ENCODE data around the gene GRK7.
"Not testable (repeated sequence)": the region's sequence is repeated elsewhere in the genome, so short reads cannot be mapped to it uniquely, and the experiment has no call there.

The GRK7 gene

GRCh38 chr3:141738022-141738890 is 25.0 kb upstream of the GRK7 start, which contains the start of gene RNF7:
Gene RNF7, plus strand, starts transcription at chr3:141738298. Its CDS starts 44 bp downstream, at chr3:141738342.
- peak within 1 kb of the TSS; percentile 98 for H3K4me3 Mint-ChIP-seq
- peaks cover 21% of the 10 kb centered on the region for H3K4me1 Mint-ChIP-seq (ENCODE audit: low read depth)
- peak; percentile 97 for DNase-seq (ENCODE audit: low spot score)
- H3K27ac Mint-ChIP-seq, result peak within 1 kb of the TSS; percentile 98
- no peaks in the 10 kb centered on the region for H3K27me3 Mint-ChIP-seq (ENCODE audit: low read depth)
- H3K36me3 Mint-ChIP-seq (ENCODE audit: low read depth), result peaks cover 14% of the 10 kb centered on the region
- no peaks in the 10 kb centered on the region for H3K9me3 Mint-ChIP-seq

GRCh38 chr3:141738891-141739363 is 24.3 kb upstream of the GRK7 start:
- peaks cover 14% of the 10 kb centered on the region for H3K36me3 Mint-ChIP-seq (ENCODE audit: low read depth)
- H3K9me3 Mint-ChIP-seq, result no peaks in the 10 kb centered on the region
- no peaks in the 10 kb centered on the region for H3K27me3 Mint-ChIP-seq (ENCODE audit: low read depth)
- H3K4me1 Mint-ChIP-seq (ENCODE audit: low read depth), result peaks cover 21% of the 10 kb centered on the region
- H3K27ac Mint-ChIP-seq, result peak overlapping the region; percentile 98
- H3K4me3 Mint-ChIP-seq, result peak overlapping the region; percentile 98
- DNase-seq (ENCODE audit: low spot score), result peak; percentile 28

- Mint-ChIP-seq H3K36me3 (ENCODE audit: low read depth) (peaks cover 22% of the 10 kb centered on the region), H3K9me3 (no peaks in the 10 kb centered on the region), H3K4me1 (ENCODE audit: low read depth) (peaks cover 25% of the 10 kb centered on the region), H3K27me3 (ENCODE audit: low read depth) (no peaks in the 10 kb centered on the region), H3K27ac (no peak overlapping the region), H3K4me3 (peak overlapping the region; percentile 98)
- DNase-seq (ENCODE audit: low spot score), result no peak
Measured at GRCh38 chr3:141739731-141740130, 23.5 kb upstream of the GRK7 start.

- Mint-ChIP-seq H3K9me3 (no peaks in the 10 kb centered on the region), H3K27ac (no peak overlapping the region), H3K36me3 (ENCODE audit: low read depth) (peaks cover 26% of the 10 kb centered on the region), H3K27me3 (ENCODE audit: low read depth) (no peaks in the 10 kb centered on the region), H3K4me1 (ENCODE audit: low read depth) (peaks cover 25% of the 10 kb centered on the region), H3K4me3 (peak overlapping the region; percentile 98)
- DNase-seq (ENCODE audit: low spot score), result no peak
Measured at GRCh38 chr3:141740349-141740748, 22.9 kb upstream of the GRK7 start.

GRCh38 chr3:141743305-141743704 is 19.9 kb upstream of the GRK7 start:
- no peak for DNase-seq (ENCODE audit: low spot score)
- no peaks in the 10 kb centered on the region for H3K9me3 Mint-ChIP-seq
- no peak overlapping the region for H3K27ac Mint-ChIP-seq
- peaks cover 39% of the 10 kb centered on the region for H3K36me3 Mint-ChIP-seq (ENCODE audit: low read depth)
- peaks cover 26% of the 10 kb centered on the region for H3K4me1 Mint-ChIP-seq (ENCODE audit: low read depth)
- no peaks in the 10 kb centered on the region for H3K27me3 Mint-ChIP-seq (ENCODE audit: low read depth)
- no peak overlapping the region for H3K4me3 Mint-ChIP-seq

- no peak overlapping the region for H3K27ac Mint-ChIP-seq
- H3K36me3 Mint-ChIP-seq (ENCODE audit: low read depth), result peaks cover 36% of the 10 kb centered on the region
- H3K27me3 Mint-ChIP-seq (ENCODE audit: low read depth), result no peaks in the 10 kb centered on the region
- peaks cover 9% of the 10 kb centered on the region for H3K4me1 Mint-ChIP-seq (ENCODE audit: low read depth)
- no peak for DNase-seq (ENCODE audit: low spot score)
- no peak overlapping the region for H3K4me3 Mint-ChIP-seq
- H3K9me3 Mint-ChIP-seq, result no peaks in the 10 kb centered on the region
Measured at GRCh38 chr3:141746962-141747361, 16.2 kb upstream of the GRK7 start.

- H3K4me1 Mint-ChIP-seq (ENCODE audit: low read depth), result no peaks in the 10 kb centered on the region
- DNase-seq (ENCODE audit: low spot score), result no peak
- no peak overlapping the region for H3K27ac Mint-ChIP-seq
- no peak overlapping the region for H3K4me3 Mint-ChIP-seq
- peaks cover 8% of the 10 kb centered on the region for H3K36me3 Mint-ChIP-seq (ENCODE audit: low read depth)
- H3K9me3 Mint-ChIP-seq, result no peaks in the 10 kb centered on the region
- H3K27me3 Mint-ChIP-seq (ENCODE audit: low read depth), result no peaks in the 10 kb centered on the region
Measured at GRCh38 chr3:141753399-141753798, 9.8 kb upstream of the GRK7 start.

- DNase-seq (ENCODE audit: low spot score), result no peak
- Mint-ChIP-seq H3K4me1 (ENCODE audit: low read depth) (no peaks in the 10 kb centered on the region), H3K4me3 (no peak overlapping the region), H3K27me3 (ENCODE audit: low read depth) (no peaks in the 10 kb centered on the region), H3K36me3 (ENCODE audit: low read depth) (peaks cover 6% of the 10 kb centered on the region), H3K27ac (no peak overlapping the region), H3K9me3 (no peaks in the 10 kb centered on the region)
Measured at GRCh38 chr3:141754032-141754431, 9.2 kb upstream of the GRK7 start.

GRCh38 chr3:141762552-141762951 is 656 bp upstream of the GRK7 start:
- H3K4me3 Mint-ChIP-seq; H3K4me1 Mint-ChIP-seq (ENCODE audit: low read depth); DNase-seq (ENCODE audit: low spot score); H3K36me3 Mint-ChIP-seq (ENCODE audit: low read depth); H3K9me3 Mint-ChIP-seq; H3K27me3 Mint-ChIP-seq (ENCODE audit: low read depth); H3K27ac Mint-ChIP-seq: not testable (repeated sequence)

- no peak overlapping the region for H3K27ac Mint-ChIP-seq
- no peaks in the 10 kb centered on the region for H3K9me3 Mint-ChIP-seq
- no peak overlapping the region for H3K4me3 Mint-ChIP-seq
- no peaks in the 10 kb centered on the region for H3K27me3 Mint-ChIP-seq (ENCODE audit: low read depth)
- H3K36me3 Mint-ChIP-seq (ENCODE audit: low read depth), result peaks cover 3% of the 10 kb centered on the region
- no peak for DNase-seq (ENCODE audit: low spot score)
- H3K4me1 Mint-ChIP-seq (ENCODE audit: low read depth), result peaks cover 20% of the 10 kb centered on the region
Measured at GRCh38 chr3:141764045-141764444, 837 bp downstream of the GRK7 start.

GRCh38 chr3:141764465-141764864 is 1.3 kb downstream of the GRK7 start:
- H3K27me3 Mint-ChIP-seq (ENCODE audit: low read depth), result no peaks in the 10 kb centered on the region
- H3K4me3 Mint-ChIP-seq, result no peak overlapping the region
- no peaks in the 10 kb centered on the region for H3K9me3 Mint-ChIP-seq

GRCh38 chr3:141764986-141765385 is 1.8 kb downstream of the GRK7 start:
- no peak overlapping the region for H3K4me3 Mint-ChIP-seq
- peaks cover 21% of the 10 kb centered on the region for H3K4me1 Mint-ChIP-seq (ENCODE audit: low read depth)
- no peaks in the 10 kb centered on the region for H3K9me3 Mint-ChIP-seq
- no peak overlapping the region for H3K27ac Mint-ChIP-seq
- DNase-seq (ENCODE audit: low spot score), result no peak
- H3K27me3 Mint-ChIP-seq (ENCODE audit: low read depth), result no peaks in the 10 kb centered on the region
- peaks cover 5% of the 10 kb centered on the region for H3K36me3 Mint-ChIP-seq (ENCODE audit: low read depth)

More at GRCh38 chr3:141764465-141764864, 1.3 kb downstream of the GRK7 start:
- H3K27ac Mint-ChIP-seq, result no peak overlapping the region
- peaks cover 5% of the 10 kb centered on the region for H3K36me3 Mint-ChIP-seq (ENCODE audit: low read depth)
- peaks cover 21% of the 10 kb centered on the region for H3K4me1 Mint-ChIP-seq (ENCODE audit: low read depth)
- no peak for DNase-seq (ENCODE audit: low spot score)

- peaks cover 21% of the 10 kb centered on the region for H3K4me1 Mint-ChIP-seq (ENCODE audit: low read depth)
- no peaks in the 10 kb centered on the region for H3K27me3 Mint-ChIP-seq (ENCODE audit: low read depth)
- peak overlapping the region; percentile 39 for H3K4me3 Mint-ChIP-seq
- no peak for DNase-seq (ENCODE audit: low spot score)
- no peaks in the 10 kb centered on the region for H3K9me3 Mint-ChIP-seq
- peaks cover 5% of the 10 kb centered on the region for H3K36me3 Mint-ChIP-seq (ENCODE audit: low read depth)
- H3K27ac Mint-ChIP-seq, result no peak overlapping the region
Measured at GRCh38 chr3:141767066-141767465, 3.9 kb downstream of the GRK7 start.

- Mint-ChIP-seq H3K27me3 (ENCODE audit: low read depth) (no peaks in the 10 kb centered on the region), H3K36me3 (ENCODE audit: low read depth) (peaks cover 5% of the 10 kb centered on the region), H3K4me1 (ENCODE audit: low read depth) (peaks cover 21% of the 10 kb centered on the region), H3K27ac (no peak overlapping the region), H3K4me3 (no peak overlapping the region), H3K9me3 (no peaks in the 10 kb centered on the region)
- DNase-seq (ENCODE audit: low spot score), result no peak
Measured at GRCh38 chr3:141769221-141769894, 6.2 kb downstream of the GRK7 start.
